DOHH2 (cell line): ENCODE data around the gene RAB3A.

Experiments used
- H3F3A ChIP-seq: fragments of 200-600 bp; sonication (generic), shearing (Covaris generic); 2 replicates; pipeline ENCODE4 v1.6.0; 2016; ENCODE audit warnings: antibody characterized with exemption, mild to moderate bottlenecking; ENCODE audit not compliant: control insufficient read depth, insufficient read depth
- H3K27ac ChIP-seq: fragments of 200-600 bp; sonication (generic); 2 replicates; pipeline ENCODE4 v1.5.1; 2014; ENCODE audit warnings: low read depth, mild to moderate bottlenecking, low read length, moderate library complexity
- H3K27me3 ChIP-seq: fragments of 200-600 bp; sonication (generic); 2 replicates; pipeline ENCODE4 v1.6.1; 2014; ENCODE audit warnings: mild to moderate bottlenecking, low read length, mixed read lengths; ENCODE audit not compliant: control insufficient read depth
- H3K36me3 ChIP-seq: fragments of 200-600 bp; sonication (generic); 2 replicates; pipeline ENCODE4 v1.6.1; 2014; ENCODE audit warnings: mild to moderate bottlenecking, low read length, moderate library complexity, mixed read lengths; ENCODE audit not compliant: control insufficient read depth
- H3K4me1 ChIP-seq: fragments of 200-600 bp; sonication (generic); 2 replicates; pipeline ENCODE4 v1.6.1; 2014; ENCODE audit warnings: mild to moderate bottlenecking, low read length, mixed read lengths; ENCODE audit not compliant: control insufficient read depth
- H3K4me2 ChIP-seq: fragments of 200-600 bp; sonication (generic); 2 replicates; pipeline ENCODE4 v1.6.0; 2014; ENCODE audit warnings: mild to moderate bottlenecking, low read length, moderate library complexity
- H3K4me3 ChIP-seq: fragments of 200-600 bp; sonication (generic); 2 replicates; pipeline ENCODE4 v1.5.1; 2014; ENCODE audit warnings: mild to moderate bottlenecking, low read length, mixed read lengths
- H3K79me2 ChIP-seq: fragments of 200-600 bp; sonication (generic); 2 replicates; pipeline ENCODE4 v1.6.1; 2014; ENCODE audit warnings: mild to moderate bottlenecking, low read length, mixed read lengths; ENCODE audit not compliant: control insufficient read depth
- H3K9me2 ChIP-seq: fragments of 200-600 bp; sonication (generic); replicated peaks from 2 replicates; pipeline ENCODE4 v1.6.1; 2014; ENCODE audit warnings: mild to moderate bottlenecking, low read length, mixed read lengths; ENCODE audit not compliant: control insufficient read depth
- H3K9me3 ChIP-seq: fragments of 200-600 bp; sonication (generic); 2 replicates; pipeline ENCODE4 v1.6.1; 2014; ENCODE audit warnings: antibody characterized with exemption, low read length, mixed read lengths; ENCODE audit not compliant: control insufficient read depth, insufficient read depth
- H4K20me1 ChIP-seq: fragments of 200-600 bp; sonication (generic); 2 replicates; pipeline ENCODE4 v1.6.0; 2014; ENCODE audit warnings: low read depth, mild to moderate bottlenecking, antibody characterized with exemption, low read length, moderate library complexity; ENCODE audit not compliant: control insufficient read depth, insufficient read depth
- CTCF ChIP-seq: fragments of 200-600 bp; sonication (generic); IDR thresholded peaks from one replicate; pipeline ENCODE4 v1.5.1; 2014; ENCODE audit warnings: antibody characterized with exemption, mild to moderate bottlenecking, low read depth, low read length; ENCODE audit not compliant: poor library complexity, severe bottlenecking
- EZH2phosphoT487 ChIP-seq: fragments of 200-600 bp; sonication (generic); IDR thresholded peaks from 2 replicates; pipeline ENCODE4 v1.6.1; 2017; ENCODE audit warnings: borderline replicate concordance, mild to moderate bottlenecking, antibody characterized with exemption, low read length, moderate library complexity, mixed read lengths

The RAB3A gene

GRCh38 chr19:18202397-18202777 is 1.5 kb downstream of the RAB3A start:
- no peak overlapping the region for H3K27ac ChIP-seq
- H3K4me2 ChIP-seq = peak overlapping the region; percentile 95
- no peaks in the 10 kb centered on the region for H3K27me3 ChIP-seq
- TF ChIP-seq CTCF (no peak), EZH2phosphoT487 (no peak)
- H3K36me3 ChIP-seq = peaks cover 48% of the 10 kb centered on the region
- peak overlapping the region; percentile 98 for H3K4me3 ChIP-seq
- H3F3A ChIP-seq = peaks cover 16% of the 10 kb centered on the region
- no peaks in the 10 kb centered on the region for H4K20me1 ChIP-seq
- H3K9me2 ChIP-seq = no peaks in the 10 kb centered on the region
- H3K79me2 ChIP-seq = peaks cover 35% of the 10 kb centered on the region
- H3K4me1 ChIP-seq = peaks cover 28% of the 10 kb centered on the region
- H3K9me3 ChIP-seq = no peaks in the 10 kb centered on the region

- Histone ChIP-seq H3K27ac (no peak overlapping the region), H3K4me3 (no peak overlapping the region), H3K9me3 (no peaks in the 10 kb centered on the region), H3F3A (peaks cover 17% of the 10 kb centered on the region), H4K20me1 (no peaks in the 10 kb centered on the region; the same call in 1 of the 2 replicates), H3K79me2 (peaks cover 34% of the 10 kb centered on the region), H3K27me3 (no peaks in the 10 kb centered on the region), H3K4me2 (no peak overlapping the region), H3K4me1 (peaks cover 32% of the 10 kb centered on the region), H3K36me3 (peaks cover 62% of the 10 kb centered on the region), H3K9me2 (no peaks in the 10 kb centered on the region)
- no peak for TF ChIP-seq CTCF
Measured at GRCh38 chr19:18198374-18198773, 5.5 kb downstream of the RAB3A start.

- Histone ChIP-seq H3K27me3 (no peaks in the 10 kb centered on the region), H3K4me1 (peaks cover 27% of the 10 kb centered on the region), H3K27ac (no peak overlapping the region), H3K4me2 (no peak overlapping the region), H3K4me3 (no peak overlapping the region), H3K36me3 (peaks cover 57% of the 10 kb centered on the region), H3F3A (peaks cover 17% of the 10 kb centered on the region), H4K20me1 (no peaks in the 10 kb centered on the region; the same call in 1 of the 2 replicates), H3K9me3 (no peaks in the 10 kb centered on the region), H3K79me2 (peaks cover 32% of the 10 kb centered on the region), H3K9me2 (no peaks in the 10 kb centered on the region)
- TF ChIP-seq EZH2phosphoT487 = no peak
- no peak for TF ChIP-seq CTCF
Measured at GRCh38 chr19:18197941-18198340, 5.9 kb downstream of the RAB3A start.

- no peak overlapping the region for H3K4me3 ChIP-seq
- H4K20me1 ChIP-seq = no peaks in the 10 kb centered on the region; the same call in 1 of the 2 replicates
- TF ChIP-seq CTCF = no peak
- no peak for TF ChIP-seq EZH2phosphoT487
- peaks cover 23% of the 10 kb centered on the region for H3K4me1 ChIP-seq
- H3K79me2 ChIP-seq = peaks cover 26% of the 10 kb centered on the region
- no peak overlapping the region for H3K27ac ChIP-seq
- H3K27me3 ChIP-seq = no peaks in the 10 kb centered on the region
- H3F3A ChIP-seq = peaks cover 19% of the 10 kb centered on the region
- H3K9me3 ChIP-seq = no peaks in the 10 kb centered on the region
- H3K36me3 ChIP-seq = peaks cover 53% of the 10 kb centered on the region
- no peak overlapping the region for H3K4me2 ChIP-seq
- no peaks in the 10 kb centered on the region for H3K9me2 ChIP-seq
Measured at GRCh38 chr19:18197306-18197705, 6.5 kb downstream of the RAB3A start.
